K562 (cell line): ENCODE data around the gene IRF2. TPM values are rescaled to one million over a fixed set of nuclear protein-coding genes. Genes with fewer than 3 reads are reported as not detected.

Source experiments
- HBP1 ChIP-seq: fragments of 450-650 bp; formaldehyde crosslinking; IDR thresholded peaks from 2 replicates; pipeline ENCODE4 v1.4.0; 2022; ENCODE audit warnings: missing genetic modification characterization
- NFXL1 ChIP-seq: fragments of 450-650 bp; formaldehyde crosslinking; IDR thresholded peaks from 2 replicates; pipeline ENCODE4 v1.4.0; 2021; ENCODE audit warnings: mild to moderate bottlenecking
- ZNF253 ChIP-seq: fragments of 250-450 bp; sonication (Bioruptor Pico); conservative IDR thresholded peaks from 2 replicates; pipeline ENCODE4 v1.6.1; 2021; ENCODE audit warnings: mild to moderate bottlenecking
- ZNF436 ChIP-seq: fragments of 250-450, 450-650 bp; sonication (Bioruptor Pico); formaldehyde crosslinking; IDR thresholded peaks from 2 replicates; pipeline ENCODE4 v1.7.0; 2020; ENCODE audit warnings: mild to moderate bottlenecking
- polyA plus RNA-seq, 8 experiments: library from polyadenylated mRNA; depleted of rRNA in 4 of 8; stranded (reverse) in 5 of 8; unstranded in 3 of 8; fragments of >200 nt; fragmentation: Nextera tagmentation in 2 of 8; fragmentation: Illumina TruSeq in 1 of 8; extraction: Ambion mirVana in 2 of 8; extraction: Trizol in 1 of 8; gene quantifications; 2 replicates each; pipeline versions ENCODE4 v1.2.1 to v1.2.3, GENCODE V29; 2011 to 2014; ENCODE audit warnings: inconsistent platforms in 1 of 8, missing spikeins in 1 of 8
- total RNA-seq, 7 experiments: library from RNA; depleted of rRNA in 6 of 7; stranded (reverse); fragments of >200 nt in 6 of 7; fragmentation: Illumina TruSeq in 2 of 7; extraction: Trizol in 2 of 7; gene quantifications; 2 replicates each; pipeline versions ENCODE4 v1.2.1 to v1.2.3, GENCODE V29; 2011 to 2021; ENCODE audit warnings: low replicate concordance in 1 of 7
- TF ChIP-seq, protein P1 (sequence below), 2 experiments: fragments of 450-650 bp in 1 of 2; IDR thresholded peaks; 2 replicates each; pipeline ENCODE4 v1.6.1; 2011 to 2017; ENCODE audit warnings: low read depth in 2 of 2, antibody characterized with exemption in 1 of 2, borderline replicate concordance in 1 of 2, low read length in 1 of 2, mild to moderate bottlenecking in 1 of 2, mixed read lengths in 1 of 2; ENCODE audit not compliant: control insufficient read depth in 1 of 2
- TF ChIP-seq, protein P2 (sequence below), 2 experiments: fragments of 150-350 bp in 1 of 2; IDR thresholded peaks; 2 replicates each; pipeline ENCODE4 v1.6.1; 2012 to 2016; ENCODE audit warnings: low read depth in 2 of 2, low read length in 2 of 2, mild to moderate bottlenecking in 1 of 2, moderate library complexity in 1 of 2

The IRF2 gene
- total and polyA plus RNA-seq, 9 of the 15 experiments (the other 6 are each of a cell fraction or from before 2014, with no cell fraction given): 7.1 to 17.1 (median 11.3) TPM

GRCh38 chr4:184428787-184429186, 45.6 kb downstream of the IRF2 start (continued):
- TF ChIP-seq, protein P1, sequence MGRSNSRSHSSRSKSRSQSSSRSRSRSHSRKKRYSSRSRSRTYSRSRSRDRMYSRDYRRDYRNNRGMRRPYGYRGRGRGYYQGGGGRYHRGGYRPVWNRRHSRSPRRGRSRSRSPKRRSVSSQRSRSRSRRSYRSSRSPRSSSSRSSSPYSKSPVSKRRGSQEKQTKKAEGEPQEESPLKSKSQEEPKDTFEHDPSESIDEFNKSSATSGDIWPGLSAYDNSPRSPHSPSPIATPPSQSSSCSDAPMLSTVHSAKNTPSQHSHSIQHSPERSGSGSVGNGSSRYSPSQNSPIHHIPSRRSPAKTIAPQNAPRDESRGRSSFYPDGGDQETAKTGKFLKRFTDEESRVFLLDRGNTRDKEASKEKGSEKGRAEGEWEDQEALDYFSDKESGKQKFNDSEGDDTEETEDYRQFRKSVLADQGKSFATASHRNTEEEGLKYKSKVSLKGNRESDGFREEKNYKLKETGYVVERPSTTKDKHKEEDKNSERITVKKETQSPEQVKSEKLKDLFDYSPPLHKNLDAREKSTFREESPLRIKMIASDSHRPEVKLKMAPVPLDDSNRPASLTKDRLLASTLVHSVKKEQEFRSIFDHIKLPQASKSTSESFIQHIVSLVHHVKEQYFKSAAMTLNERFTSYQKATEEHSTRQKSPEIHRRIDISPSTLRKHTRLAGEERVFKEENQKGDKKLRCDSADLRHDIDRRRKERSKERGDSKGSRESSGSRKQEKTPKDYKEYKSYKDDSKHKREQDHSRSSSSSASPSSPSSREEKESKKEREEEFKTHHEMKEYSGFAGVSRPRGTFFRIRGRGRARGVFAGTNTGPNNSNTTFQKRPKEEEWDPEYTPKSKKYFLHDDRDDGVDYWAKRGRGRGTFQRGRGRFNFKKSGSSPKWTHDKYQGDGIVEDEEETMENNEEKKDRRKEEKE (IDR thresholded peaks at IDR 0.05; ENCODE audit: borderline replicate concordance in 1 of 2, control insufficient read depth in 1 of 2, low read depth in 2 of 2, low read length in 1 of 2): no peak
- no peak for TF ChIP-seq ZNF436 (CRISPR knock-in tag)
- no peak for TF ChIP-seq HBP1
- TF ChIP-seq, protein P2, sequence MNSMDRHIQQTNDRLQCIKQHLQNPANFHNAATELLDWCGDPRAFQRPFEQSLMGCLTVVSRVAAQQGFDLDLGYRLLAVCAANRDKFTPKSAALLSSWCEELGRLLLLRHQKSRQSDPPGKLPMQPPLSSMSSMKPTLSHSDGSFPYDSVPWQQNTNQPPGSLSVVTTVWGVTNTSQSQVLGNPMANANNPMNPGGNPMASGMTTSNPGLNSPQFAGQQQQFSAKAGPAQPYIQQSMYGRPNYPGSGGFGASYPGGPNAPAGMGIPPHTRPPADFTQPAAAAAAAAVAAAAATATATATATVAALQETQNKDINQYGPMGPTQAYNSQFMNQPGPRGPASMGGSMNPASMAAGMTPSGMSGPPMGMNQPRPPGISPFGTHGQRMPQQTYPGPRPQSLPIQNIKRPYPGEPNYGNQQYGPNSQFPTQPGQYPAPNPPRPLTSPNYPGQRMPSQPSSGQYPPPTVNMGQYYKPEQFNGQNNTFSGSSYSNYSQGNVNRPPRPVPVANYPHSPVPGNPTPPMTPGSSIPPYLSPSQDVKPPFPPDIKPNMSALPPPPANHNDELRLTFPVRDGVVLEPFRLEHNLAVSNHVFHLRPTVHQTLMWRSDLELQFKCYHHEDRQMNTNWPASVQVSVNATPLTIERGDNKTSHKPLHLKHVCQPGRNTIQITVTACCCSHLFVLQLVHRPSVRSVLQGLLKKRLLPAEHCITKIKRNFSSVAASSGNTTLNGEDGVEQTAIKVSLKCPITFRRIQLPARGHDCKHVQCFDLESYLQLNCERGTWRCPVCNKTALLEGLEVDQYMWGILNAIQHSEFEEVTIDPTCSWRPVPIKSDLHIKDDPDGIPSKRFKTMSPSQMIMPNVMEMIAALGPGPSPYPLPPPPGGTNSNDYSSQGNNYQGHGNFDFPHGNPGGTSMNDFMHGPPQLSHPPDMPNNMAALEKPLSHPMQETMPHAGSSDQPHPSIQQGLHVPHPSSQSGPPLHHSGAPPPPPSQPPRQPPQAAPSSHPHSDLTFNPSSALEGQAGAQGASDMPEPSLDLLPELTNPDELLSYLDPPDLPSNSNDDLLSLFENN (IDR thresholded peaks at IDR 0.05; ENCODE audit: low read depth in 2 of 2, low read length in 2 of 2): no peak
- no peak for TF ChIP-seq ZNF253 (CRISPR knock-in tag)
- no peak for TF ChIP-seq NFXL1 (CRISPR knock-in tag)
- TF ChIP-seq, all 486 proteins: peak for 0
